NCI-H1417 treated with DMSO at 0.1 percent for 48 hours (cell line): ENCODE results near the gene HOXA9.

Experiments
- DNase-seq: peaks from one replicate; lab custom pipeline; 2025; lab: John Stamatoyannopoulos, UW

The HOXA9 gene

DNA sequence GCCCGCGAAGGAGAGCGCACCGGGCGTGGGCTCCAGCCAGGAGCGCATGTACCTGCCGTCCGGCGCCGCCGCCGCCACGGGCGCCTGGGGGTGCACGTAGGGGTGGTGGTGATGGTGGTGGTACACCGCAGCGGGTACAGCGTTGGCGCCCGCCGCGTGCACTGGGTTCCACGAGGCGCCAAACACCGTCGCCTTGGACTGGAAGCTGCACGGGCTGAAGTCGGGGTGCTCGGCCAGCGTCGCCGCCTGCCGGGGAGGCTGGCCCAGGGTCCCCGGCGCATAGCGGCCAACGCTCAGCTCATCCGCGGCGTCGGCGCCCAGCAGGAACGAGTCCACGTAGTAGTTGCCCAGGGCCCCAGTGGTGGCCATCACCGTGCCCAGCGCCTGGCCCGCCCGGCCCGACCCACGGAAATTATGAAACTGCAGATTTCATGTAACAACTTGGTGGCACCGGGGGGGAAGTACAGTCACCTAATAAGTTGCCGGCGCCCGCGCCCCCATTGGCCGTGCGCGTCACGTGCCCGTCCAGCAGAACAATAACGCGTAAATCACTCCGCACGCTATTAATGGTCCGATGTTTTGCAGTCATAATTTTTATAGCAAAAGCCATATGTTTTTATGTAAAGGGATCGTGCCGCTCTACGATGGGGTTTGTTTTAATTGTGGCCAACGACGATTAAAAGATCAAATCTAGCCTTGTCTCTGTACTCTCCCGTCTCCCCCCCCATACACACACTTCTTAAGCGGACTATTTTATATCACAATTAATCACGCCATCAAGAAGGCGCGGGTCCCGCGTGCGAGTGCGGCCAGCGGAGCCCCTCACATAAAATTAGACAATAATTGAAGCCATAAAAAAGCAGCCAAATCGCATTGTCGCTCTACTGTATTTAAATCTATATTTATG, at the start of gene HOXA9:
Gene HOXA9 (minus strand): TSS at position 449 of the 907 bp plus-strand sequence. CDS start 80 bp downstream, at position 369.
- no peak for DNase-seq

DNA sequence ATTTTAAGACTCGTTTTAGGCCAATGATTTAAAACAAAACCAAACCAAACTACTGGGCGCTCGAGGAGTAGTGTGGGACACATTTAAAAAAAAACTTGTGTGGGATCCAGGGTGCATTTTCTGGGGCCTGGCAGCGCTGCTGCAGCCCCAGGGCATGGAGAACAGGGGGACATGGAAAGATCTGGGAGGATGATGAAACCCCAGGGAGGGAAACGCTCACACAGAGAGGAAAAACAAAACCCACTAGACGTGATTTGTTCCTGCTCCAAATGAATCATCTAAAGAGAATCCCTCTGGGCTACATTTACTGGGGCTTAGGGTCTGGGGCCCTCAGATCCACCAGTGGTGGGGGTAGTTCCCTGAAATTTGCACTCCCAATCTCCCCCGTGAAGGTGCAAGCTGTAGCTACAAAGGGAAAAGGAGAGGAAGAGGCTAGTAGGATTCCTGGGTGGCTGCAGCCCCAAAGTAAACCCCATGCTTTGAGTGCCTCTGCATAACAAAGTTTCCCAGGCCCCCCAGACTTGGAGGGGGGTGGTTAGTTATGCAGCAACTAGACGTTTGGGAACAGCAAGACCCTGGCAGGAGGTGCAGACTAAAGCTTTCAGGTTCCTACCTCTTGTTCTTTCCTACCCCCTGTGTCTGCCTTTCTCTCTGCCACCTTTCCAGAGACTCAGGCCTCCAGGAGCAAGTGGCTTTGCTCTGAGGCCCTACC, 49.1 kb upstream of the HOXA9 start:
- no peak for DNase-seq

DNA sequence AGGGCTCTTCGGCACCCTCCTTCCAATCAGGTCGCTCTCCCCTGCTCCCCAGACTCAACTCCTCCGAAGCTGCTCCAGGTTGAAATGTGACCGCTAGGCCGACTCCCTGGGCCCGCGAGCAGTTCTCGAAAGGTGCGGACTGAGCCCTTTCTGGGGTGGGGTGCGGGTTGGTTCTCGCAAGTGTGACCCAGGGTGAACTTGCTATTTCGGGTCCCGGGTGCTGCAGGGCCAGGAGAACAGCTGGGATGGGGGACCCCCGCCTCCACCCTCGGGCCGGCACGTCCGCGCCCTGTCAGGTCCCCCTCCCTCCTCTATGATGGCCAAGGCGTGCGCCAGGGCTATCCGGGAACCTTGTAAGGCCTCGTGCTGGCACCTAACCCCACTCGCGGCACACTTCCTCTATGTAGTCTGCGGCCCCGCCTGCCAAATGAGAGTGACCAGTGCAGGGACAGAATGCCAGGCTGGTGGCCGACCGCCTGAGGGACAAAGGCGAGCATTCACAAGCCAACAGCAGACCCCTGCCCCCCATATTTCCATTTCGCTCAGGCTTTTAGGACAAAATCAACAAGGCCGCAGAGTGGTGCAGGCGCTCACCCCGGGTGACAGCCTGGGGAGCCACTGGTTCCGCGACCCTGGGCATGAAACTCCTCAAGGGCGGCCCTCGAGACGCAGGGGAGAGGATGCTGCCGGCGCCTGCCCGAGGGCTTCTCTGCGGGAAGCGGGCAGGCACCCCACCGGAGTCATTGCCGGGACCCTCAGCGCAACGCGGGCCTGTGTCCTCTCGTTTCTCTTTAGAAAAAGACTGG, 48.3 kb upstream of the HOXA9 start:
- no peak for DNase-seq

DNA sequence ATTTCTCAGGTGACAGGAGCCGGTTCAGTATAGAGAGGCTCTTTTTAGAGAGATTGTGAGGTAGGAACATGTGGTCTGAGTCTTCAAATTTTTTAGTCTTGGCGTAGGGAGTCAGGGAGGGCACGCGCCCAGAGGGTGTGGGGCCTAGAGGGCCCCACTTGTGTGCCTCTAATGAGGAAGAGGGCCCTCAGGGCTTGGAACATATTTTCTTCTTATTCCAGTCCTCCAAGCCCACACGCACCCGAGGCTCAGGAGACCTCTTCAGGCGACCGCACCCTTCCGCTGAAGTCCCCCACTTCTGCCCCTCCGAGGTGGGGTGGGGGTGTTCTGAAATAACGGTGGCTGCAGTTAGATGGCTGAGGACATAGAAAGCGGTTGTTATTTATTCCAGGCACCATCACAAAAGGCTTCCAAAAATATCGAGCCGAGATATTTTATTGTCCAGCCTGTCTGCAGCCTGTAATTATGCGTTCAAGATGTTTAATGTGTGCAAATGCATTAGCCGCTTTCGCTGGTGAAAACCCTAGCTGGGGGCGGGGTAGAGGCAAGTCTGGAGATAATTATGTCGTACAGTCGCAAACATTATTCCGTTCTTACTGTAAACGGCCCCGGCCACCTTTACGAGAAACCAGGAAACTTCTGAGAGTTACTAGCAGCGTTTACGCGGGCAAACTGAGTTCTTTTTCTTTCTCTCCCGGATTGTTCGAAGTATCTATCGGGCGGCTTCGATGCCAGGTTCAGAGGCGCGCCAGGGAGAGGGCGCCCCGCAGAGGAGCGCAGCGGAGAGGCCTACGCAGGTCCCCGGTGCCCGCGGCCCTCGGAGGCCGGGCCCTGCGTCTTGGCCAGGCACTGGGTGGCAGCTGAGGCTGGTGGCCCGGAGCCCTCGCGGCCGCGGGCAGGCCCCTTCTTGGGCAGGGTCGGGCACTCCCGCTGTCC, 47.4 kb upstream of the HOXA9 start:
- DNase-seq = peak; percentile 84

DNA sequence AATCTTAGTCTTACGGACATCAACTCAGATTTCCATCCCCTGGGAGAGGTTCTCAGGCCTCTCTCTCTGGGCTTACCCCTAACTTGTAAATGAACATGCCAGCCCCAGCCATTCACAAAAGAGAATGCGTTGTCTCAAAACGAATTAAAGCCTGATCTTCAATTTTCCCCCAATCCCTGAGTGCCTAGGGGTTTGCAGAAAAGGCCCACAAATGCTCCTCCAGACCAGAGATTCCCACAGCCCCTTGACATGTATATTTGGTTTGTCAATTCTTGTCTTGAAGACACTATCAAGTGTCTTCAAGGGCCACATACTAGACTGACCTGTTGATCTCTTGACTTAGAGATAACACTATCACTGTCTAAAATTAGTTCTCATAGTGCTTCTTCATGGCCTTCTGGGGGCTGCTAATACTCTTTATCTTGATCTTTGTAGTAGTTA, 46.4 kb upstream of the HOXA9 start:
- no peak for DNase-seq

DNA sequence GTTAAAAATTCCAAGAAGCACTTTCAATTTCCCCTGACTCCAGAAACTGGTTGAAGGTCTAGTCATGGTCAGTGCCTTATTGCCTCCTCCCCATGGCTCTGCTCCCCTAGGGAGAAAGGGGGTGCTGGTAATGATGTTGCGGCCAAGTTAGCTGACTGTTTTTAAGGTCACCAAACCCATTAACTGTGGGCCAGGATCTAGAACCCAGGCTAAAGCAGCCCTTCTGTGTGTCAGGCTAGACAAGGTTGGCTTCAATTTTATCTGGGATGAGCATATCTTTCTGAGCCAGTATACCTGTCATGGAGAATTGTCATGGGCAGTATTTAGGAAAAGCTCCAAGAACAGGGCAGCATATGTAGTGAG, 45.7 kb upstream of the HOXA9 start:
- DNase-seq = no peak

DNA sequence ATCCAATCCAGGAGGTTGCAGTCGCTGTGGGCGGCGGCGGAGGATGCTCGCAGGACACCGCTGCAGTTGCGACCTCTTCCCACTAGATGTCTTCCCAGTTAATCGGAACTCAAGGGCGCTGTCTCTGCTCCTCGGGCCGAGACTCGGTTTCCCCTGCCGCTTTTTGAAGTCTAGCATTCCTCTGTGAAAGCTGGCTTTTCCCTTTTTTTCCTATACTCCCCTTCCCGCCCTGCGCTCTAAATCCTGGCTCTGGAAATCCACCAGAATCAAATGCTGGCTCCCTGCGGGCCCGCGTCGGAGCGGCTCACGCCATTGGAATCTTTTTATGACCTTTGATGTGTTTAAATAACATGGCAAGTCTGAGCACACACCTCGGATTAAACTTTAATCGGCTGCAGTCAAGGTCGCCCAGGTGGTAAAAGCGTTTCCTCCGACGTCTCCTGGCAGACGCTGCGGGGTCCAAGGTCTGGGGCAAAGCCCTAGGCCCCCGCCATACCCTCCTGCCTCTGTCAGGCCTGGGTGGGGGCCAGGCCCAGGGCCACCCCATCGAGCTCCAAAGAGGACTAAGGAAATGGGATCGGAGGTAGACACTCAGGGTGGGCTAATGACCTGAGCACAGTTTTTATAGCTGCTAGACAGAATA, 45.2 kb upstream of the HOXA9 start:
- DNase-seq = no peak

DNA sequence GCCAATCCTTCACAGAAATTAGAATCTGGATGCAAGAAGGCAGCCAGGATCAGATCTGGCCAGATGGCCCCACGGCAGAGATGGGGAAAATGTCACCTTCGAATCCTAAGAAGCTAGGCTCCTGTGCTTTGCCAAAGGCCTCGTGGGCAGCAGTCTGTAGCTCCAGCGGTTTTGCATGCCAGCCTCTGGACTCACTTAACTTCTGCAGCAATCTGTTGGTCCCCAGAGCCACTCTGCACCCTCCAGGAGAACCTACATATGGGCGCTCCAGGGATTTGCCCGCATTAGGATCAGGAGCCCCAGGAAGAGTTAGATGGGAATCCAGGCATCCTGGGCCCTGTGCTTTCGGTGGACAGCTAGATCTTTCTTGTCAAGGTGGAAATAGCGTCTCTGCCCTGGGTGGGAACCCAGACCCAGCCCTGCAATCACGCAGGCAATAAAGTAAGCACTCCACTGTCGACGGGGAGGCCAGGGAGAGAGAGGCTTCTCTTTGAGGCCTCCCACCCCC, 44.6 kb upstream of the HOXA9 start:
- DNase-seq = no peak

DNA sequence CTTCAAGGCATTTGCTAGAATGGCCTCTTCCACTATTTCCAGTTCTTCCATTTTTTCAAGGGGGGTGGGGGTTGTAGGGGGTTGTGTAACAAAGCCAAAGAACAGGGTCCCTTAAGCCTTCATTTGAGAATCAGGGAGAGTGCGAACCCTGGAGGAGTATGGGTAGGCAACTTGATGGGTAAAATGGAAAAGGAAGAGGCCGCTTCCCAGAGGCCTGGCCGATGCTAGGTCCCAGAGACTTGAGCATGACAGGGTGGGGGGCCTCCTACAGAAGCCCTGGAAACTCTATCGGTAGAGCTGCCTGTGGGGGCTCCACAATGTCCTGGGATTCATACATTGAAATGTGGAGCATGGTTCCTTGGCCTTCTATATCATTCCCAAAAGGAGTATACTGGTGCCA, 43.7 kb upstream of the HOXA9 start:
- DNase-seq = no peak

DNA sequence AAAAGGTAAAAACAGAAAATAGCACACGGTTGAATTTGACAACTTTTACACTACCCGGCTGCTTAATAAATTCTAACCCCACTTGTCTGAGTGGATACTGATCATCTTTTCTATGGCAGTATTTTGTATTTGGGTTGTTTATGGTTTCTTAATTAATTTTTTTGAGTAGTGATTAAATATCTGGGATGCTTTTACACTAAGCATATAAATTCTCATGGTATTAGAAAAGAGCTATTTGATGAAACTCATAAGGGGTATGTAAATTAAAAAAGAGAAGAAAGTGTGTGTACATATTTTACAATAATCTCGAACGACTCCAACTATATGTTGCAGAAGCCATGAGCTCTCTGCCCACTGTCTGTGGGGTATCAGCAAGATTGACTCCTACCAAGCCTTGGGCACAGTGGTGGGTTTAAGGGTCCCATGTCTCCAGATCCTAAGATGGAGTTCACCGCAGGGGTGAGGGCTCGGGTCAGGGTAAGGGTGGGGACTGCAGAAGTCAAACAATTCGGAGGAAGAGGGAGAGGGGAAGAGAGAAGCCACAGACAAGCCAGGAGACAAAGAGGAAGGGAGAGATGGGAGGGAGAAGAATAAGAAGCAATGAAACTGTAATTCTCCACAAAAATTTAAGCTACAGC, 42.1 kb upstream of the HOXA9 start:
- DNase-seq = no peak

DNA sequence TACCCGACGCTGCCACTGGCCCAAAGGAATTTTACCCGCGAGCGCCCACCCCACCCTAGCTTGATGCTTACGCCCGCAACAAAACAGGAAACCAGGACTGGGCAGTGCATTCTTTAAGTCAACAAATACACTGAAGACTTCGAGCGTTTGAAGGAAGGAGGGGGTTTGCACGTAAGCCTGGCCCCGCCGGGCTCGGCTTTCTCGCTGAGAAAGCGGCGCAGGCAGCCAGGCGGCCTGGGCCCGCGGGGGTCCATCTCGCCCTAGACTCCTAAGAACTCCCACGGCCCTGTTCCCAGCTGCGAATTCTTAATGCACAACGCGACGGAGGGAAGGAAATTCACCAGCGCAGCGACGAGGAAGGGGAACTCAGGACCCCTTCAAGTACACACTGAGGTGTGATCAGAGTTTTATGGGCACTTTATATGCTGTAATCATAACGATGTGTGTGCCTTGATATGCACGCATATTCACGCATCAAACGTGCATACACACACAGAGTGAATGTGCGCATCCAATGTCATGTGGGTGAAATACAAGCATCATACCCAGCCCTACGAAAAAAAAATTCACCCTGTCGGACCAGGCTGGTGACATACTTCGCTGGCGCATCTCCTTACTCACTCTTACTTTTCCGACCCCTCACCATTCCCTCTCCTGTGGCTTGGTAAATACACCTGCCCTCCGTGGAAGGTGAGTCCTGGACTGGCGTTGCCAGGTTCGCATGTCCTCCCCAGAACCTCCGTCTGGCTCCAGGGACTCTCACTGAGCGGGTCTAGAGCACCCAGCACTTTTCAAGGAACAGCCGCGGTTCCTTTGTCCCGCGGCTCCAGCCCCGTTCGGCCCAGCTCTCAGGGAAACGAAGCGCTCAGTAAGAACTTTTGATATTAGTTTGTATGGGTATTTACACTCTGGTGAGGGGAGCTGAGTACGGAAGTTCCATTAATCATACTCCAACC, 40.3 kb upstream of the HOXA9 start:
- DNase-seq = no peak

DNA sequence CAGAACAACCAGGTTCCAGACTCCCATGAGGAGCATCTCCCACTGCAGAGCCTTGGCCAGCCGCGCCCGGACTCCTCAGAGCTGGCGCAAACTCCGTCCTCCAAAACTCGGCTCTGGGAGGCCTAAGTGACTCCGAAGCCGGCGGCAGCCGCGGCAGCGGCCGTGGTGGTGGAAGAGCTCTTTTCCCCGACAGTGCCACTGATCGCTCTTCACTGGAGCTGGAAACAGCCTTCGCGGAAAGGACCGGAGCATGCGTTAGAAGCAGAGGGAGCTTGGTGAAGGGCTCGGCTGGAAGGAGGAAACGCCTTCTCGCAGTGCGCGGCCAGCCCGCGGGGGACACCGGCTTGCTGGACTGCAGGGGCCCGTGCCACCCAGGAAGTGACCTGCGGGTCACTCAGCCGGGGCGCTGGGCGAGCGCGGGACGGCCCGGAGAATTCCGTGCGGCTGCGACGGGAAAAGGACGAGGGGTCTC, 39.5 kb upstream of the HOXA9 start:
- no peak for DNase-seq

DNA sequence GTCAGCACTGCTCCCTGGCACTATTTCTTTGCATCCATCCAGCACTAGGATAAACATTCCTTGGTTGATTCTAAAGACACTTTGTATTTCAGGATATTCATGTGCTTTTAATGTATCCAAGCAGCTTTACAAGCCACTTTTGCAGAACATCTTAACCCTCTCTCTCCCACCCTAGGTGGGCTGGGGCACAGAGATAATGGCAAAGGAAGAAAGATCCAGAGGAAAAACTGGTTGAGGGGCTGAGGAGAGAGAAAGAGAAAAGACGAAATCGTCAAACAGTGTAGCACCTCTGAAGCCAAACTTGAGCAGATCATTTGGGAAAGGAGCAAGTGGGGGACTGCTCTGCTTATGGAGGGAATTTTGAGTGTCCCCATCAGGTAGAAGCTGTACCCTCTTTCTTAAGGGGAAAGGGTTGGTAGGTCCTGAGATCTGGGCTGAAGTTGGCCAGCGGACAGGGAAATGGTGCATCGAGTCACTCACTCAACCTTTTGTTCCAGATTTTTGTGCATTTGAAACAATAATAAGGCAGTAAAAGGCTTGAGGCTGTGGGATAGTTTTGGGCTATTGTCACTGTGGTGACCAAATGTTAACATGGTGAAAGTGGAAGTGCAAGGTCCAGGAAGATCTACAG, 38.7 kb upstream of the HOXA9 start:
- DNase-seq = no peak

DNA sequence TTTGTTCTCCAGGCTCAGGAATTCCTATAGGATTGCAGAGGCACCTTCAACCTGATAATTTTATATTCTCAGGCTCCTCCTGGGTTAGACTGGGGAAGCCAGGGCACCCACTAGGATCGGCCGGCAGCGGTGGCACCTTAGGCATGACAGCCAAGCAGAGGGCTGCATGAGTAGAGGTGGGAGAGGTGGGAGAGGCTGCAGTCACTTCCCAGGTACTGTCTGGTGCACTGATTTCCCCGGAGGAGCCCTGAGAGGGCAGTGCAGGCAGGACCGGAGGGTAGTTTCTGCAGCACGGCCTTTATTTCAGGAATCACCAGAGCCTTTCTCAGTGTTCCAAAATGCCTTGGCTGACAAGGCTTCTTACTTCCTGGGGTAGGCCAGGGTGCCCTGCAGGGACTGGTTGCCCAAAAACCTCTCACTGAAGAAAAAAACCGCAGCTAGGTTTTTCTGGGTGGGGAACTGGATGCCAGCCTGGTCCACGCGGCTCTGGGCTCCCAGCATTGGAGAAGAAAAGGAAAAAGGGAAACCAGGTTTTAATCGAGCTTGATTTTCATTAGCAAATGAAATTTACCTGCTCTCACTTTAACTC, 38.1 kb upstream of the HOXA9 start:
- no peak for DNase-seq

DNA sequence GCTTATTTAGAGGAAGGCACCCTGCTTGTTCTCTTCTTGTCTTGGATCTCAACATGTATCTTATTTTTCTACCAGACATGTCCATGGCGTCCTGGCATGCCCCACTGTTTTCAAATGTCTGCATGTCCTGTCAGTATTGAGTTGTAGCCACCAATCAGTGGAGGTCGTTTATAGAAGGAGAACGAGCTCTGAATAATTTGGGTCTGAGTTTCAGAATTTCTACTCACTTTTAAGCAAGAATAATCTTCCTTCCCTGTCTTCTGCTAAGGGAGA, 37.5 kb upstream of the HOXA9 start:
- no peak for DNase-seq

DNA sequence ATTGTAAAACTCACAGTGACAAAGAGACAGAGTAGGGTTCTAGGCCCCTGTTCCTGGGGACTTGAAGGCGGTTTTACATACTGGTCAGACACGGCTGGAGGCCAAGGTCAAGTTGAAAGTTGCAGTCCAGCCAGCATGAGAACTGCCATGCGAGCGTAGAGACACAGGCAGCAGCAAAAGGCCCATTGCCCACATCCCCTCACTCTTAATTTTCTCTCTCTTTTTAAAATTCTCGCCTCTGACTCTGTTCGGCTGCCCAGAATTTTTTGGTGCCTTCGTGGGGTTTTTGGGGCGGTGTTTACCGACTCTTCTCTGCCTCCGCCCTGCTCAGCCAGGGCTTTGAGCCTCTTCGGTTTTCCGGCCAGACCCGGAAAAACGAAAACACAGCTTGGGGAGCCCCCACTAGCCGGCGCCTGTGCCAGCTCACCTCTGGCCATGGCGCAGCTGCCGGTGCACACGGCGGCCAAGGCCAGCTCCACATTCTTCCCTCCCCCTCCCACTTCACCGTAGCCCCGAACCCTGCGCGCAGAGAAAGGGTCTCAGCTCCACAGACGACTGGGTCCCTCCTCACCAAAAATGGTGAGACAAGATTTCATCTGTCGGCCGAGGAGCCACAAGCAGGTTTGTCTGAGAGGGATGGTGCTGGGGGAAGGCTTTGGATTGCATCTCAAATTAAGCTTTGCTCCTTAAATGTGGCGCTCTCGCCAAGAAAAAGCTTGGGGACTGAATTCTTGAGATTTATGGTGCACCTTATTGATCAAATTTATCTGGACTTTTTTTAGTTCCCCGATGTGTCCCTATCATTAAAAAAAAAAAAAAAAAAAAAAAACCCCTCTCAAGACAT, 36.9 kb upstream of the HOXA9 start:
- DNase-seq = no peak

DNA sequence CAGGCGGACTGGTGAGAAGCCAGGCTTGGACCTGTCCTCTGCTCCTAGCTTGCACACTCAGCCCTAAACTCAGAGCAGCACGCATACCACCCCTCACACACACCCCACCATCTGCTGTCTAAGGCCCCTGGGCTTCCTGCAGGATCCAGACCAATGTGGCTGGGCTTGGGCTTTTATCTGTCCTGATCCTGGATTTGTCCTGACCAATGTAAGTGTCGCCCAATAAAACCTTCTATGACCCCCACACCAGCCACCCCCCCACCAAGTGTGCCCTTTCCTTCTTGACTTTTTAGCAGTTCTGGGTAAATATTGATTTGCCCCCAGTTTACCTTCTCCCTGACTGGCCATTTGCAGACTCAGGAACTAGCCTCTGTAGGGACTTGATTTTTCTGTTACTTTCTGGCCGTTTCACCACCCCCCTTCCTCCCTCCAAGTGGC, 36.3 kb upstream of the HOXA9 start:
- no peak for DNase-seq
